VCaP (cell line): ENCODE results near the gene NEK8.
"Not testable (repeated sequence)": the region's sequence is repeated elsewhere in the genome, so short reads cannot be mapped to it uniquely, and the experiment has no call there.

Source experiments
- H3K27ac ChIP-seq: fragments of 450-650 bp; 2 replicates; pipeline ENCODE4 v1.5.1; 2017
- TF ChIP-seq, protein P1 (sequence below): fragments of 450-650 bp; conservative IDR thresholded peaks from 2 replicates; pipeline ENCODE4 v1.5.1; 2017; ENCODE audit warnings: mild to moderate bottlenecking, moderate library complexity

NEK8 gene

GRCh38 chr17:28734712-28735241 is 6.2 kb downstream of the NEK8 start:
- H3K27ac ChIP-seq: no peak overlapping the region
- TF ChIP-seq, protein P1, sequence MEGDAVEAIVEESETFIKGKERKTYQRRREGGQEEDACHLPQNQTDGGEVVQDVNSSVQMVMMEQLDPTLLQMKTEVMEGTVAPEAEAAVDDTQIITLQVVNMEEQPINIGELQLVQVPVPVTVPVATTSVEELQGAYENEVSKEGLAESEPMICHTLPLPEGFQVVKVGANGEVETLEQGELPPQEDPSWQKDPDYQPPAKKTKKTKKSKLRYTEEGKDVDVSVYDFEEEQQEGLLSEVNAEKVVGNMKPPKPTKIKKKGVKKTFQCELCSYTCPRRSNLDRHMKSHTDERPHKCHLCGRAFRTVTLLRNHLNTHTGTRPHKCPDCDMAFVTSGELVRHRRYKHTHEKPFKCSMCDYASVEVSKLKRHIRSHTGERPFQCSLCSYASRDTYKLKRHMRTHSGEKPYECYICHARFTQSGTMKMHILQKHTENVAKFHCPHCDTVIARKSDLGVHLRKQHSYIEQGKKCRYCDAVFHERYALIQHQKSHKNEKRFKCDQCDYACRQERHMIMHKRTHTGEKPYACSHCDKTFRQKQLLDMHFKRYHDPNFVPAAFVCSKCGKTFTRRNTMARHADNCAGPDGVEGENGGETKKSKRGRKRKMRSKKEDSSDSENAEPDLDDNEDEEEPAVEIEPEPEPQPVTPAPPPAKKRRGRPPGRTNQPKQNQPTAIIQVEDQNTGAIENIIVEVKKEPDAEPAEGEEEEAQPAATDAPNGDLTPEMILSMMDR: no peak

DNA sequence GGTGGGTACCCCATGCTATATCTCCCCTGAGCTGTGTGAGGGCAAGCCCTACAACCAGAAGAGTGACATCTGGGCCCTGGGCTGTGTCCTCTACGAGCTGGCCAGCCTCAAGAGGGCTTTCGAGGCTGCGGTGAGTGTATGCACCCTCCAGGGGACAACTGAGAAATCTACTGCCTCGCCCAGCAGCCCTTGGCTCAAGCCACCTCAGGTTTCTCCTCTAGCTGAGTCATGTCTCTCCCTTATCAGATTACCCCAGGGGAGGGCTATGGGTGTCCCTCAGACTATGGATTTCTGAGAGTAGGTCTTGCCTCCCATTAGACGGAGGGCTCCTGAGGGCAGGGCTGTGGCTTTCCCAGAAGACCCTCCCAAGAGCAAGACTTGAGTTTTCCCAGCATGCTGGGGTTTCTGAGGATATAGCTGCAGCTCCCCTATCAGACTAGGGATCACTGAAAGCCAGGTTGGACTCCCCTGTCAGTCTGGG is 6.7 kb downstream of the NEK8 start:
- H3K27ac ChIP-seq: no peak overlapping the region

DNA sequence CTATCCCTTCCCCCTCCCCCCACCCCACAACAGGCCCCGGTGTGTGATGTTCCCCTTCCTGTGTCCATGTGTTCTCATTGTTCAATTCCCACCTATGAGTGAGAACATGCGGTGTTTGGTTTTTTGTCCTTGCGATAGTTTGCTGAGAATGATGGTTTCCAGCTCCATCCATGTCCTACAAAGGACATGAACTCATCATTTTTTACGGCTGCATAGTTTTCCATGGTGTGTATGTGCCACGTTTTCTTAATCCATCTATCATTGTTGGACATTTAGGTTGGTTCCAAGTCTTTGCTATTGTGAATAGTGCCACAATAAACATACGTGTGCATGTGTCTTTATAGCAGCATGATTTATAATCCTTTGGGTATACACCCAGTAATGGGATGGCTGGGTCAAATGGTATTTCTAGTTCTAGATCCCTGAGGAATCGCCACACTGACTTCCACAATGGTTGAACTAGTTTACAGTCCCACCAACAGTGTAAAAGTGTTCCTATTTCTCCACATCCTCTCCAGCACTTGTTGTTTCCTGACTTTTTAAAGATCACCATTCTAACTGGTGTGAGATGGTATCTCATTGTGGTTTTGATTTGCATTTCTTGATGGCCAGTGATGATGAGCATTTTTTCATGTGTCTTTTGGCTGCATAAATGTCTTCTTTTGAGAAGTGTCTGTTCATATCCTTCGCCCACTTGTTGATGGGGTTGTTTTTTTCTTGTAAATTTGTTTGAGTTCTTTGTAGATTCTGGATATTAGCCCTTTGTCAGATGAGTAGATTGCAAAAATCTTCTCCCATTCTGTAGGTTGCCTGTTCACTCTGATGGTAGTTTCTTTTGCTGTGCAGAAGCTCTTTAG is 7.6 kb downstream of the NEK8 start:
- H3K27ac ChIP-seq: not testable (repeated sequence)

More for the DNA sequence above, 6.7 kb downstream of the NEK8 start:
- TF ChIP-seq, protein P1: no peak

GRCh38 chr17:28737316-28737715 is 8.7 kb downstream of the NEK8 start:
- H3K27ac ChIP-seq: no peak overlapping the region
- TF ChIP-seq, protein P1: no peak

GRCh38 chr17:28737770-28738679 is 9.4 kb downstream of the NEK8 start:
- no peak overlapping the region; the same call in 1 of the 2 replicates for H3K27ac ChIP-seq
- TF ChIP-seq, protein P1: no peak

GRCh38 chr17:28738680-28739384 is 10.2 kb downstream of the NEK8 start:
- H3K27ac ChIP-seq: no peak overlapping the region; the same call in 1 of the 2 replicates
- TF ChIP-seq, protein P1: no peak

- TF ChIP-seq, protein P1: no peak
- H3K27ac ChIP-seq: peak overlapping the region; percentile 99
Observed at GRCh38 chr17:28740406-28741357, 12.1 kb downstream of the NEK8 start.
